Activated naive CD4-positive, alpha-beta T cell treated with anti-CD3 and anti-CD28 coated beads for 36 hours (primary cell): ENCODE data around the gene WTAP. TPM values are rescaled to one million over a fixed set of nuclear protein-coding genes. Genes with fewer than 3 reads are reported as not detected.

ENCODE experiments used
- CTCF ChIA-PET: fragments of 350-600 bp; sonication (Branson Sonifier 250); formaldehyde crosslinking; loops from one replicate; lab custom pipeline; 2021; ENCODE audit warnings: antibody characterized with exemption; lab: Charles Lee
- DNase-seq: peaks from one replicate; pipeline ENCODE4 v3.0.0-alpha.2; 2020
- H3K27ac Mint-ChIP-seq: one replicate; pipeline ENCODE4 v1.8.0; 2021; ENCODE audit warnings: mild to moderate bottlenecking, mixed read lengths
- H3K27me3 Mint-ChIP-seq: one replicate; pipeline ENCODE4 v1.8.0; 2021; ENCODE audit warnings: low read depth, mixed read lengths
- H3K36me3 Mint-ChIP-seq: one replicate; pipeline ENCODE4 v1.8.0; 2021; ENCODE audit warnings: low read depth, mixed read lengths
- H3K4me1 Mint-ChIP-seq: one replicate; pipeline ENCODE4 v1.8.0; 2021; ENCODE audit warnings: low read depth, mixed read lengths
- H3K4me3 Mint-ChIP-seq: one replicate; pipeline ENCODE4 v1.8.0; 2021; ENCODE audit warnings: mild to moderate bottlenecking, moderate library complexity, mixed read lengths
- H3K9me3 Mint-ChIP-seq: one replicate; pipeline ENCODE4 v1.8.0; 2021; ENCODE audit warnings: mixed read lengths
- intact Hi-C: fragments of 100-400 bp; cut with micrococcal nuclease; formaldehyde crosslinking; loops from one replicate; pipeline ENCODE4 v1.15.1; 2023
- total RNA-seq, 2 experiments: library from RNA; stranded (reverse); gene quantifications; one replicate each; pipeline ENCODE4 v1.2.3, GENCODE V29; 2021

WTAP gene
- total RNA-seq, 2 experiments from 2014 or later = 87.5 to 91.6 TPM

GRCh38 chr6:159754959-159755914 is 27.9 kb downstream of the WTAP start:
- Mint-ChIP-seq H3K36me3 (peaks cover 49% of the 10 kb centered on the region), H3K27me3 (no peaks in the 10 kb centered on the region), H3K9me3 (no peaks in the 10 kb centered on the region), H3K27ac (peak overlapping the region; percentile 28), H3K4me3 (no peak overlapping the region), H3K4me1 (peaks cover 18% of the 10 kb centered on the region)
- intact Hi-C loops = loop anchor here (5.0 kb wide), 1 partner anchor 32 kb away; the partner anchor contains the start of gene TCP1
- no peak for DNase-seq
- CTCF ChIA-PET = no interaction called here

- Mint-ChIP-seq H3K4me1 (peaks cover 28% of the 10 kb centered on the region), H3K36me3 (peaks cover 52% of the 10 kb centered on the region)
- CTCF ChIA-PET = no interaction called here
These were observed 29.2 kb downstream of the WTAP start for GRCh38 chr6:159756508-159756907.

GRCh38 chr6:159758031-159759001 is 31.0 kb downstream of the WTAP start:
- CTCF ChIA-PET = no interaction called here
- Mint-ChIP-seq H3K9me3 (no peaks in the 10 kb centered on the region), H3K27ac (peak overlapping the region; percentile 55), H3K27me3 (no peaks in the 10 kb centered on the region), H3K36me3 (peaks cover 55% of the 10 kb centered on the region), H3K4me1 (peaks cover 34% of the 10 kb centered on the region), H3K4me3 (no peak overlapping the region)
- DNase-seq = no peak
- intact Hi-C loops = no loop called here

More at GRCh38 chr6:159756508-159756907, 29.2 kb downstream of the WTAP start:
- intact Hi-C loops = no loop called here
- Mint-ChIP-seq H3K9me3 (no peaks in the 10 kb centered on the region), H3K27ac (peak overlapping the region; percentile 27), H3K27me3 (no peaks in the 10 kb centered on the region), H3K4me3 (no peak overlapping the region)
- no peak for DNase-seq

GRCh38 chr6:159759645-159760044 is 32.3 kb downstream of the WTAP start:
- Mint-ChIP-seq H3K27ac (no peak overlapping the region), H3K4me3 (no peak overlapping the region), H3K27me3 (no peaks in the 10 kb centered on the region), H3K9me3 (no peaks in the 10 kb centered on the region), H3K4me1 (peaks cover 33% of the 10 kb centered on the region), H3K36me3 (peaks cover 52% of the 10 kb centered on the region)
- CTCF ChIA-PET = interaction anchor here (0.9 to 1.3 kb wide), 2 partner anchors 23 to 37 kb away, joined by 4 to 6 read pairs; no protein-coding TSS in a partner anchor
- intact Hi-C loops = loop anchor here (2.0 to 10.0 kb wide), 3 partner anchors 19 to 1115 kb away; partner anchors contain the start of genes DYNLT1 and EZR
- DNase-seq = no peak

- CTCF ChIA-PET = interaction anchor here (0.7 to 1.4 kb wide), 3 partner anchors 38 to 70 kb away, joined by 3 to 5 read pairs (median 4); no protein-coding TSS in a partner anchor
- peak overlapping the region; percentile 96 for H3K27ac Mint-ChIP-seq
- no peaks in the 10 kb centered on the region for H3K9me3 Mint-ChIP-seq
- intact Hi-C loops = loop anchor here (2.0 to 10.0 kb wide), 3 partner anchors 20 to 1116 kb away; partner anchors contain the start of genes DYNLT1 and EZR
- no peaks in the 10 kb centered on the region for H3K27me3 Mint-ChIP-seq
- H3K4me3 Mint-ChIP-seq = peak overlapping the region; percentile 96
- H3K36me3 Mint-ChIP-seq = peaks cover 49% of the 10 kb centered on the region
- no peak for DNase-seq
- peaks cover 33% of the 10 kb centered on the region for H3K4me1 Mint-ChIP-seq
These were observed 33.3 kb downstream of the WTAP start for GRCh38 chr6:159760602-159761057.

GRCh38 chr6:159761129-159761872 is 34.0 kb downstream of the WTAP start:
- H3K27me3 Mint-ChIP-seq = no peaks in the 10 kb centered on the region
- peak overlapping the region; percentile 96 for H3K4me3 Mint-ChIP-seq
- H3K9me3 Mint-ChIP-seq = no peaks in the 10 kb centered on the region
- peak overlapping the region; percentile 96 for H3K27ac Mint-ChIP-seq
- peaks cover 43% of the 10 kb centered on the region for H3K36me3 Mint-ChIP-seq
- no peak for DNase-seq
- H3K4me1 Mint-ChIP-seq = peaks cover 35% of the 10 kb centered on the region
- intact Hi-C loops = loop anchor here (2.0 to 10.0 kb wide), 3 partner anchors 20 to 1116 kb away; partner anchors contain the start of genes DYNLT1 and EZR
- CTCF ChIA-PET = interaction anchor here (0.6 to 1.4 kb wide), 2 partner anchors 35 to 70 kb away, joined by 3 to 5 read pairs; no protein-coding TSS in a partner anchor

GRCh38 chr6:159761873-159762680 is 34.8 kb downstream of the WTAP start, which contains the start of gene ACAT2:
Gene ACAT2 (plus strand): TSS chr6:159762045. CDS start chr6:159762088, 43 bp downstream.
- Mint-ChIP-seq H3K27me3 (no peaks in the 10 kb centered on the region), H3K9me3 (no peaks in the 10 kb centered on the region), H3K27ac (peak within 1 kb of the TSS; percentile 96), H3K4me3 (peak within 1 kb of the TSS; percentile 96), H3K4me1 (peaks cover 42% of the 10 kb centered on the region), H3K36me3 (peaks cover 42% of the 10 kb centered on the region)
- intact Hi-C loops = loop anchor here (1.0 to 10.0 kb wide), 6 partner anchors 21 to 1117 kb away; partner anchors contain the start of genes DYNLT1, EZR, SOD2 and TCP1
- CTCF ChIA-PET = interaction anchor here (1.4 kb wide), 1 partner anchor 71 kb away, joined by 5 read pairs; no protein-coding TSS in a partner anchor
- peak; percentile 97 for DNase-seq

- Mint-ChIP-seq H3K4me3 (peak overlapping the region; percentile 96), H3K4me1 (peaks cover 41% of the 10 kb centered on the region), H3K36me3 (peaks cover 43% of the 10 kb centered on the region), H3K27me3 (no peaks in the 10 kb centered on the region), H3K27ac (peak overlapping the region; percentile 96), H3K9me3 (no peaks in the 10 kb centered on the region)
- CTCF ChIA-PET = interaction anchor here (0.7 kb wide), 1 partner anchor 312 kb away, joined by 3 read pairs; no protein-coding TSS in a partner anchor
- intact Hi-C loops = loop anchor here (1.0 to 10.0 kb wide), 5 partner anchors 27 to 1118 kb away; partner anchors contain the start of genes DYNLT1, EZR, SOD2 and TCP1
- peak; percentile 30 for DNase-seq
These were observed 35.5 kb downstream of the WTAP start for GRCh38 chr6:159762681-159763293.

GRCh38 chr6:159766906-159767305 is 39.6 kb downstream of the WTAP start:
- peaks cover 37% of the 10 kb centered on the region for H3K4me1 Mint-ChIP-seq
- H3K4me3 Mint-ChIP-seq = no peak overlapping the region
- H3K27ac Mint-ChIP-seq = no peak overlapping the region
- CTCF ChIA-PET = interaction anchor here (1.5 kb wide), 1 partner anchor 74 kb away, joined by 3 read pairs; the partner anchor contains the start of gene SOD2
- H3K9me3 Mint-ChIP-seq = peaks cover 2% of the 10 kb centered on the region
- H3K27me3 Mint-ChIP-seq = no peaks in the 10 kb centered on the region
- DNase-seq = no peak
- intact Hi-C loops = loop anchor here (10.0 kb wide), 1 partner anchor 1122 kb away; the partner anchor contains the start of gene DYNLT1
- H3K36me3 Mint-ChIP-seq = peaks cover 52% of the 10 kb centered on the region
